Stimulated activated naive CD4-positive, alpha-beta T cell (primary cell): Measurements from ENCODE around the gene MAJIN.

Experiments
- DNase-seq, 6 experiments: peaks; one replicate each; lab custom pipeline; 2025; lab: John Stamatoyannopoulos, UW

MAJIN gene

GRCh38 chr11:64892411-64892831, 79.5 kb downstream of the MAJIN start:
- DNase-seq, result no peak

- DNase-seq, result no peak
Measured at GRCh38 chr11:64891880-64892279, 80.0 kb downstream of the MAJIN start.

GRCh38 chr11:64891215-64891848, 80.6 kb downstream of the MAJIN start:
- no peak for DNase-seq

- no peak for DNase-seq
Measured at GRCh38 chr11:64890522-64890939, 81.4 kb downstream of the MAJIN start.

GRCh38 chr11:64888729-64889511, 83.0 kb downstream of the MAJIN start:
- DNase-seq, result no peak

GRCh38 chr11:64888406-64888728, 83.5 kb downstream of the MAJIN start:
- no peak for DNase-seq
